NAMALWA (cell line): ENCODE results near the gene TRAPPC6A.

ENCODE experiments used
- DNase-seq: peaks from one replicate; pipeline ENCODE4 v3.0.0-alpha.2; 2015; ENCODE audit warnings: low spot score

Gene TRAPPC6A

GRCh38 chr19:45130236-45130635 lies 47.8 kb downstream of the TRAPPC6A start:
- no peak for DNase-seq

DNA sequence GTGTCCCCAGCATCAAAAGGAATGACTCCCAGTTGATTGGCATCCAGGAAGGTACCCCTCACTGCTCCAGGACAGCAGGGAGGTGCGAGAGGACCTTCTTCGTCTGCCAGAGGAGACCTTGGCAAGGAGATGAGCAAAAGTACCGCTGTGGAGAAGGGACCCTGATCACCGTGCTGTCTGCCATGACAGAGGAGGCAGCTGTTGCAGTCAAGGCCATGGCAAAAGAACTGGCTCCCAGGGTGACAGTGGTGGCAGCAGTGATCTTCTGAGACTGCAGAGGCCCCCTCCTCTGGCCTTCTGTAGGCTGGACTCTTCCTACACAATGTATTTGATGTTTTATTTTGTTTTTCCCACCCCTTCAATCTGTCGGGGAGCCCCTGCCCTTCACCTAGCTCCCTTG lies 49.2 kb downstream of the TRAPPC6A start:
- DNase-seq, result no peak

DNA sequence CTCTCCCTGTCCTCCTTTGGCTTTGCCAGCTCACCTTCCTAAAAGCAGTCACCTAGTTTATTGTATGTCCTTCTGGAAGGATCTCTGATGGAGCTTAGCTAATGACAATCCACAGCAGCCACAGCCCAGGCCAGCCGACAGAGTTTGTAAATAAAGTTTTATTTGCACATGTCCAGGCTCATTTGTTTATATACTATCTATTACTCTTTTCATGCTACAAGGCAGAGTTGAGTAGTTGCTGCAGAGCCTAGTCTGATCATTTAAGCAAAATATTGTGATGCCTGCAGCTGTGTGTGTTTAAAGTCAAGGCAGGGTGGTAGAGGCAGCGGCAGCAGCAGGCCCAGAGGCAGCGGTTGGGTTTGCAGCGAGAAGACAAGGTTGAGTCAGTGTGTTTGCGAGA lies 49.9 kb downstream of the TRAPPC6A start:
- DNase-seq, result no peak

GRCh38 chr19:45126654-45127053 lies 51.4 kb downstream of the TRAPPC6A start:
- no peak for DNase-seq

DNA sequence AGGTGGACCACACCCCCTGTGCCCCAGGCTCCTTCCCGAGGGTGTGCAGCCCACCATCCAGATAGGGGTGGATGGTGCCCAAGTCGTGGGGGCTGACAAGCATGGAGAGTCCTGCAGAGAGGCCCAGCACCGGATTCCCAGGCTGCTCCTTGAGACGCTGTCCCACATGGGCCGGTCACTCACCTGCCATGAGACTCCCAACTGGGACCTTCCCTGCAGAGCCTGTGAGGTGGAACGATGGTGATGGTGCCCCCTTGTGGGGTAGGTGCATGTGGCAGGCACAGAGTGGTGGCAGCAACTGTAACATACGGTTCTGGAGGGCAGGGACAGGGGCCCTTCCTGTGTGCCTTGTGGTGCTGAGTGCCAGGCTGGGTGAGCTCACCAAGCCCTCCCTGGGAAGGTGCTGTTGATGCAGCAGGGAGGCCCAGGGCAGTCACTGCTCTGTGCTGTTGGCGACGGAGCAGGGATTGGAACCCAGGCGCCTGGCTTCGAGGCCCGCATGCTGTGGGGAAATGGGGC lies 52.0 kb downstream of the TRAPPC6A start:
- peak; percentile 73 for DNase-seq

GRCh38 chr19:45125360-45125759 lies 52.7 kb downstream of the TRAPPC6A start:
- no peak for DNase-seq

DNA sequence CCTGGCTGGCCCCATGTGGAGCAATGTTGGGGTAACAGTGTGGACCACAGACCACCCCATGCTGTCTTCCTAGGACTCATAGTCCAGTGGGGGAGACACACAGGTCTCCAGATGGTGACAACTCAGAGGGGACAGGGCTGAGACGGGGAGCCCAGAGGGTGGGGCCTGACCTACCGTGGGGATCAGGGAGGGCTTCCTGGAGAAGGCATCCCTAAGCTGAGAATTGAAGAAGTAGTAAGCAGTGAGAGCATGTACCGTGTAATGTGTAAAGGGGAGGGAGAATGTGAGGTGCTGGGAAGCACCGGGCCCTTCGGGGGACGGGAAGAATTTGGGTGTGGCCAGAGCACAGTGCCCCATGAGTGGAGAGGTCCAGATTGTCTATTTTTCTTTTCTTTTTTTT lies 54.0 kb downstream of the TRAPPC6A start:
- DNase-seq, result no peak

DNA sequence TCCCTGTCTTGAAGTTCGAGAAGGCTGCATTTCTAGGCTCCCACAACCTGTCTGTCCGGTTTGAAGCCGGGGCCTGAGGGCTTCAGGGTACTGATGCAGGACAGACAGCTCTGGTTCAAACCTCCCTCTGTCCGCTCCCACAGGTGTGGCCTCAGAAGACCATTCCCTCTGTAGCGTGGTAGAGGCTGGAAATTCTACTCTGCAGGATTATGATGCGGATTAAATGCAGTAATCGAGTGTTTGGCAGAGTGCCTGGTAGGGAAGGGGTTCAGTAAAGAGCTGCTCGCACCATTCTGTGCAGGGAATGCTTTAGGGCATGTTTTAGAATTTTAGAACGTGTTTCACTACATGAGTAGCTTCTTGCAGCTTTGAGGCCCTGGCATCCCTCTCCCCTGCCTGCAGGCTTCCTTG lies 54.6 kb downstream of the TRAPPC6A start:
- no peak for DNase-seq

- DNase-seq, result no peak
Measured at GRCh38 chr19:45122832-45123231, 55.2 kb downstream of the TRAPPC6A start.

DNA sequence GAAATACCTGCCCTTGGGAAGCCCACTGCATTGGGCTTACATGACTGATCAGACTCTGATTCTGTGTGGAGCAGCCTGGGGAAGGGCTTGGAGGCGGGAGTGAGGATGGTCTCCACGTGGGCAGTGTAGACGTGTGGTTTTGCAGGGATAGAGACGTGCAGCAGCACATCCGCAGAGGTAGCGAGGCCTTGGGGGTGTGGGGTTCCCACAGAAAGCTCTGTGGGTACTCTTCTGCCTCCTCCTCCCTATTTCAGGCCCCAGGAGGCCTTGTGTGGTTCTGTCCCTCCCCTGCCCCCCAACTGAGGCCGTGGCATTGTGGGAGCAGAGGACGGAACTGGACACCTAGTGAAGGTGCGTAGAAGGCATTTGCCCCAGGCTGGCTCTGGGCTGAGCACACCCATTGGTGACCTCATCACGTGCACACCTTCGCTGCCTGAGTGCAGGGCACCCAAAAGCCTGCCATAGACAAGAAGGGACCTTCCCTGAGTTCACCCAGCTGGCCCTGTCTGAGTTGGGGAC lies 56.2 kb downstream of the TRAPPC6A start:
- no peak for DNase-seq

DNA sequence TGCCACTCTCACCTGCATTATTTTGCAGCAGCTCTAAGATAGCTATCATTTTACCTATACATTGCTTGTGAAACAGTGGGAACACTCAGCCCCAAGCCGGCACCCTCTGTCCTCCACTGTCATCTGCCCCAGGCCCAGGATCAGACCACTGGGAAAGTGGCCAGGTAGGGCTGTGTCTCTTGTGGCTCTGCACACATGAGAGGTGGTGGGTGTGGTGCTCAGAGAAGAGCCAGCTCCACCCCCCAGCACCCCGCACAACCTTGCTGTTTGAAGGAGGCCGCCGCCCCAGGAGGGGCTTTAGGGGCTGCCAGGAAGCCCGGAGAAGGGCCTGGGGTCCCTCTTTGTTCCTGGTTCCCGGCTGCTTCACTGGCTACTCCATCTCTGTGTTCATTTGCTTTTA lies 58.5 kb downstream of the TRAPPC6A start:
- DNase-seq, result no peak

- DNase-seq, result peak; percentile 90
Measured at GRCh38 chr19:45118591-45119355, 59.3 kb downstream of the TRAPPC6A start.

DNA sequence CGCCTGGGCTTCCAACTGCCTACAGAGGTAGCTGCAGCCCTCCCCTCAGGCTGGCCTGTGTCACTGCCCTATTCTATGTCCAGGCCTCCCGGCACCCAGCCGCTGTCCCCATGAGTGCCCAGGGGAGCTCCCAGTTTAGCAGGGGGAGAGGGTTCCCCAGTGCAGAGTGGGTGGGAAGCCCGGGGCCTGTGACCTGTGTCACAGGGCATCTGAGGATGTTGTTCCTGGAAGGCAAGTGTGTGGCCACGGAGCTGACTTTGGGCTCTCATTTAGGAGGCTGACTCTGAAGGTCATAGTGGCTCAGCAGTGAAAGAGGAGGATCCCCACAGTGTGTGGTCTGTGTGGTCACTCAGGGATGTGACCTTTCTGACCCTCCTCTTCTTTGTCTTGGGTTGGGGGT lies 59.9 kb downstream of the TRAPPC6A start:
- DNase-seq, result no peak

GRCh38 chr19:45117671-45118070 lies 60.4 kb downstream of the TRAPPC6A start:
- peak; percentile 22 for DNase-seq

DNA sequence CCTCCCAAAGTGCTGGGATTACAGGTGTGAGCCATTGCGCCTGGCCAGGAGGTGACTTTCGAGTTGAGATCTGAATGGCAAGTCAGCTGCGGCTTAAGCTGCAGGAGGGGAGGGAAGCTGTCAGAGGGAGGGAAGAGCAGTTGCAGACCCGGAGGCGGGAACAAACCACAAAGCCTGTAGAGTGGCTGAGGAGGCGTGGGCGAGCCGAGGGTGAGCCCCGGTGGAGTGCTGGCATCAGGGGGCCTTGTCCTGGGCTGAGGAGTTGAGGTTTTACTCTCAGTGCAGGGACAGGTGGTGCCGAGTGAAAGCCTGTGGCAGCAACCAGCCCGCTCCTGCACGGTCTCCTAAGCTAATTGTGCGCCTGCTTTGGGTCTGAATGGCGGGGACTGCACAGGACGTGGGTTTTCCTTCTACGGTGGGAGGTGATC lies 60.9 kb downstream of the TRAPPC6A start:
- peak; percentile 58 for DNase-seq

GRCh38 chr19:45115809-45116615 lies 62.0 kb downstream of the TRAPPC6A start:
- DNase-seq, result peak; percentile 44

GRCh38 chr19:45114116-45114515 lies 63.9 kb downstream of the TRAPPC6A start:
- peak; percentile 30 for DNase-seq

- DNase-seq, result no peak
Measured at GRCh38 chr19:45113628-45114027, 64.4 kb downstream of the TRAPPC6A start.
